Middle frontal gyrus (tissue), 1 donor: ENCODE data around the gene CRYGS.

Source experiments
- DNase-seq: peaks from one replicate; pipeline ENCODE4 v3.0.0-alpha.2; 2015; ENCODE audit warnings: low spot score; ENCODE audit errors: extremely low spot score

The CRYGS gene

GRCh38 chr3:186493525-186494255 lies 50.5 kb downstream of the CRYGS start:
- no peak for DNase-seq

- no peak for DNase-seq
Observed at GRCh38 chr3:186492385-186492984, 51.7 kb downstream of the CRYGS start.

- DNase-seq: no peak
Observed at GRCh38 chr3:186489507-186489906, 54.7 kb downstream of the CRYGS start.
